Stimulated activated CD4-positive, alpha-beta T cell treated with anti-CD3 and anti-CD28 coated beads, Interleukin-2, amount 100 ng/mL, for 48 hours (primary cell): Measurements from ENCODE around the gene CAMSAP1.

Source experiments
- DNase-seq, 2 donors: peaks; one replicate each; pipeline ENCODE4 v3.0.0-alpha.2; 2020

Gene CAMSAP1

DNA sequence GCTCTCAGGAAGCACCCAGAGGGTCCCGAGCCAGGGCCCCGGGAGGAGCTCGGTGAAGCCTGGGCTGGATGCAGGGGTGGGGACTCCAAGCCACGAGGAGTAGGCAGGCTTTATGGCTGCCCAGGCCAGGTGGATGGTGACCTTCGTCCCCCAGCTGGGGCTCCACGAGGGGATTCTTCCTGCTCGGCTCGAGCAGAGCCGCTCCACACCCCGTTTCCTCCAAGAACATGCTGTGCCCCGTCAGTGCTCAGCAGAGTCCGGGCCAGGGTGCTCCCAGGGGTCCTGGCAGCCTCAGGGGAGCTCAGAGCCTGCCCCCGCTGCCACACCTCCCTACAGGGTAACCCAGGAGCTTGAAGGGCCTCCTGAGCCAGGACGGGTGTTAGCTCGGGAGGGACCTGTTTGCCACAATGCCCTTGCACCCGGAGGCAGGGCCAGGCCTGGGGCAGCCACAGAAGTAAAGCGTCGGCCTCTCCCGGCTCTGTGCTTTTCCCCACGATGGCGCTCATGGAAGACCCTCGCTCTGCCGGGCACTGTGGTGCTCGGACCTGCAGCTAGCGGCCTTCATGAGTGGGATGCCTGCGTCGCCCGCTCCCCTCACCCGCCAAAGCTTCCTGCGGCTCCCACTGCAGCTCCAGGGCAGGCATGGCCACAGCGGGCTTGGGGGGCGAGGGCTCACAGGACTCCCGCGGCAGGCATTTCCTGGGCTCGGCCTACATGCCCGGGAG, 118.6 kb downstream of the CAMSAP1 start:
- no peak for DNase-seq

DNA sequence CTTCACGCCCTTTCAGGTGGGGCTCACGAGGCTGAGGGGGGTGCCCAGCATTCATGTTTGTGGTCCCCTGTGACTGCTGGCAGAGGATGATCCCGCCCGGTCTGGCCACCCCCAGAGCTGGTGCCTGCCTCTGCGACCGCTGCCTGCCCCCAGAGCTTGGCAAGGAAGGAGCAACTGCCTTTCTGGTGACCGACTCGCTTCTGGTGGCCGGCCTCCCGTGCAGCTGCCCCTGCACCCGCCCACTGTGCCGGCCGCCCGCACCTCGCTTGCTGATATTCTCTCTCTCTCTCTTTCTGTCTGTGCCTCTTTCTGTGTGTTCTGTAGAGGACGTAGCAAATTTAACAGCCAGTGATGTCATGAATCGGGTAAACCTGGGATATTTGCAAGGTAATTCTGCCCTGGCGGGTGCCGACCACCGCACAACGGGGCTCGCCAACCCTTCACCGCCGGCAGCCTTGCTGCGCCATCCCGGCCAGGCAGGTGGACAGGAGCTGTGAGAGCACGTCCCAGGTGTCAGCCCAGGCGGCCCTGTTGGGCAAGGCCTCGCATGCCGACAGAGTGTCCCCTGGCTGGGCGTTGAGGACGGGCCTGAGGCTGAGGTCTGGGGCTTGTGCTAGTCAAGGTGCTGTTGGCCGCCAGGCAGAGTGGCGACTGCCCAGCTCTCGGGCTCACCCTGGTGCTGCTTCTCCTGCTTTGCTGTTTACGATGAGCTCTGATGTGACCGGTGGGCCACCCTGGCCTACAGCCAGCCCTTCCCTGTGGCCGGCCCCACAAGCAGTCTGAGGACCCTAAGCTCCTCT, 119.4 kb downstream of the CAMSAP1 start:
- DNase-seq: no peak

DNA sequence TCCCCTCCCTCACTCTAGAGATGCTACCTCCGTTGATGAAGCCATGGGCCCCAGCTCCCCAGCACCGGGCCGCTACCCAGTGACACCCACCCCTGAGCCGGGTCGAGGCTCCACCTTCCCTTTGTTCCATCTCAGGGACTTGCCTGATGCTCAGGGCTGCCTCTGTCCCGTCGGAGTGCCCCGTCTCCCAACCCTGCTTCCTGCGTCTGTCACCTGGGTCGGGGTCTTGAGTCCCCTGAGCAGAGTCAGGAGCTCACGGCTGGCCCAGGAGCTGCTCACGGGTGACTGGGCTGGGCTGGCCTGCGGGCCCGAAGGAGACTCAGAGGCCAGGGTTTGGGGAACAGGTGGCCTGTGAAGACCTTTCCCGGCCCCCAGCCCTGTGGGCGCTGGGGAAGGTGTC, 120.0 kb downstream of the CAMSAP1 start:
- no peak for DNase-seq

DNA sequence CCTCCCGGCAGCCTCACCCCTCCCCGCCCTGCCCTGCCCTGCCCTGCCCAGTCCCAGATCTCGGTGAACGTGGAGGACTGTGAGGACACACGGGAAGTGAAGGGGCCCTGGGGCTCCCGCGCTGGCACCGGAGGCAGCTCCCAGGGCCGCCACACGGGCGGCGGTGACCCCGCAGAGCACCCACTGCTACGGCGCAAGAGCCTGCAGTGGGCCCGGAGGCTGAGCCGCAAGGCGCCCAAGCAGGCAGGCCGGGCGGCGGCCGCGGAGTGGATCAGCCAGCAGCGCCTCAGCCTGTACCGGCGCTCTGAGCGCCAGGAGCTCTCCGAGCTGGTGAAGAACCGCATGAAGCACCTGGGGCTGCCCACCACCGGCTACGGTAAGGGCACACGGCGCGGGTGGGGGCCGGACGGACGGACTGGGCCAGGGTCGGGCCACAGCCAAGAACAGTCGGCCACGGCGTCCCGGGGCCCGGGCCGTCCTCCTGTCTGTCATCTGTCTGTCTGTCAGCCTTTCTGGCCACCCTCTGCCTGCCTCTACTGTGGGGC, 121.1 kb downstream of the CAMSAP1 start:
- no peak for DNase-seq

DNA sequence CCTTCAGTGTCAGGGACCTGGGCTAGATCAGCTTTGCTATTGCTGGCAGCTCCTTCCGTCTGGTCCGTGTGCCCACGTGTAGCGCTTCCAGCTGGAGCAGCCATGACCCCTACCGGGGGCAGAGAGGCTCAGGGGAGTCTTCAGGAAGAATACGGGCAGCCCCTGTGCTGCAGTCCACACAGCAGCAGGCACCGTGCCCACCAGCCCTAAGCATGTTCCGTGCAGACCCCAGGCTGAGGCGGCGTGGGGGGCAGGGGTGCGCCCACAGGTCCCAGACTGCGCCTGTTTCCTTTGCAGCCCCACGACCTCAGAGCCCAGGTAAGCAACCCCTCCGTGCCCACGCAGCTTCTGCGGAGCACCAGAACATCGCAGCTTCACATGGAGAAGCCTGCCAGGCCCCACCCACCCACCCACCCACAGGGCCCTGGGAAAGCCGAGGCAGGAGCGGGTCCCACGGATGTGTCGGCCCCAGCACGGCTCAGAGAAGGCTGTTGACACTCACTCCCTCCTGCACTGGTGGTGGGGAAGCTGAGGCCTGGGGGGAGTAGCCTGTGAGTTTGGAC, 122.3 kb downstream of the CAMSAP1 start:
- no peak for DNase-seq

DNA sequence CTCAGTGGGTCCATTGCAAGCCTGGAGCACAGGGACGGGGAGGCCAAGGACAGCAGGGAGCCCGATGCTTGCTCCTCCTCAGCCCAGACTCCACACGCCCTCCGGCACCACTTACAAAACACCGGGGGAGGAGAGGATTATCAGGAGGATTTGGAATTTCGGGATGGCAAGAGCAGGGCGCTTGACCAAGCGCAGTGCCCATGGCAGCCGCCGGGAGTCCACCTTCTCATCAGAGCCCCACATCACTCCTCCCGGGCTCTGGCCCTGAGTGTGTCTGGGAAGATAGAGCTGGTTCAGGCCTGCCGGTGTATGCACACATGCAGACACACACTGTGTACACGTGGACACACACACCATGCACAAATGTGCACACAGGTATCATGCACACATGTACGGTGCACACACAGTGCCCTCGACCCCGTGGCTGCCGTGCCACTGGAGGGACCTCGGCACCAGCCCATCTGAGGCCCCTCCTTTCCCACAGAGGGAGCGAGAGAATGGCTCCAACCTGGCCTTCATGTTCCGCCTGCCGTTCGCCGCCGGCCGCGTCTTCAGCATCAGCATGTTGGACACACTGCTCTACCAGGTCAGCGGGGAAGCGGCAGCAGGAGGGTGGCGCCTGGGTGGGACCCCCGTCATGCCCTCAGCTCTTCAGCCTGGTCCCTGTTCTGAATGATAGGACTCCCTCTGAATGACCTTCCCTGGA, 123.7 kb downstream of the CAMSAP1 start:
- DNase-seq: no peak

DNA sequence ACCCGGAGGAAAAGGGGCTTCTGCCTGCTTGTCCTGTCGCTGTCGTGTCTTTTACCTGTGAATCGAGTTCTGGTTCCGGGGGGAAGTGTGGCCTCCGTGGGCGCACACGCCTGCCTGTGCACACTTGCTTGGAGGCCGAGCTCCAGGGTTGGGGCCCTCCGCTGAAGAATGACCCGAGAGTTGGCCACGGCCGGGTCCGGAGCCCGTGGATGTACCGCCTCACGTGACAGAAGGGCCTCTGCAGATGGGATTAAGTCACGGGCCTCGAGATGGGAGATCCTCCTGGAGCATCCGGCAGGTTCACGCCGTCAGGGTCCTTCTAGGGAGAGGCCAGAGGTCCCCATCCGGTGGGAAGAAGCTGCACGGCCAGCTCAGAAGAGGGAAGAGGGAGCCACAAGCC, 124.4 kb downstream of the CAMSAP1 start:
- no peak for DNase-seq

DNA sequence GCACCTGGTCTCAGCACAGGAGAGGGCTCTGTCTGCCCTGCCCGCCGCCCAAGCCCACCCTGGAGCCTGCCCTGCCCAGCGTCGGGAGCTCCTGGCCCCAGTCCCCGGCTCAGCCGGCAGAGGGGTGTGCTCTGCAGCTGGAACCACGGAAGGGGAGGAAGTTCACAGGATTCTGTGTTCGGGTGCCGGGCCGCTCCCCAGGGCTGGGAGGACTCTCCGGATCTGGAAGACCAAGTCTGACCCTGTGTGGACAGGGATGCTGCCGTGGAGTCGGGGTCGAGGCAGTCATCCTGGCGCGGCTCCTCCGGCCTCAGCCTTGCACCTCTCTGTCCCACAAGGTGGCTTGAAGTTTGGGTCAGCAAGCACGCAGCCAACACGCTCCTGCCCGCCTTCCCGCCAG, 126.7 kb downstream of the CAMSAP1 start:
- no peak for DNase-seq

DNA sequence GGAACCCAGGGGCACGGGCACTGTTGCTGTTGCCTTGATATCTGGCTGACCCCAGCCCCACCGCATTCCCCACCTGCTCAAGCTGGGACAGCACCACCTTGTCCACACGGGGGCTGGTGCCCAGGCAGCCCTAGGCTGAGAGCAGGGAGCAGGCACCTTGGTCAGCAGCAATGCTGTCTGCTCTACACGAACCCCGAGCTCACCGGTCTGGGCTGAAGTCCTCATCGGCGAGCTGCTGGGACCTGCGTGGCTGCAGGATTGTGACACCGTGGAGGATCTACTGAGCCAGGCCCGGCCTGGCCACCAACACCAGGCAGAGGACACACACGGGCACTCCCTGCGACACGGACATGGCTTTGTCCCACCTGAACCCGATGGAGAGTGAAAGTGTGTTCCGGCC, 127.3 kb downstream of the CAMSAP1 start:
- DNase-seq: no peak

DNA sequence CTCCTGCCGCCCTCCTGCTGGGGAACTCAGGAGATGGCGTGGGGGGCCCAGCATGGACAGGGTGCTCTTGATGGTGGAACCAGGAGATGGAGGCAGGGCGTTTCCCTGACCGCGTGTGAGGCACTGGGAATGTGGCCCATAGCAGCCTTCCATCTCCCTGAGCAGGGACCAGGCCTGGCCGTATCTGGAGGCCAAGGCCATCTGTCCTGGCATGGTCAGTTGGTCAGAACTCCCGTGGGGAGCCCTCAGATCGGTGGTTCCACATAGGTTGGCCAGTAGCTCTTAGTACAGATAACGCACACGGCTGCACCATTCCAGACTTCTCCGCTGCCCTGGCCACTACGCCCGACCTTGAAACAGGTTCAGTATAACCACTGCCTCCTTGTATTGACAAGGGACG, 127.8 kb downstream of the CAMSAP1 start:
- no peak for DNase-seq

DNA sequence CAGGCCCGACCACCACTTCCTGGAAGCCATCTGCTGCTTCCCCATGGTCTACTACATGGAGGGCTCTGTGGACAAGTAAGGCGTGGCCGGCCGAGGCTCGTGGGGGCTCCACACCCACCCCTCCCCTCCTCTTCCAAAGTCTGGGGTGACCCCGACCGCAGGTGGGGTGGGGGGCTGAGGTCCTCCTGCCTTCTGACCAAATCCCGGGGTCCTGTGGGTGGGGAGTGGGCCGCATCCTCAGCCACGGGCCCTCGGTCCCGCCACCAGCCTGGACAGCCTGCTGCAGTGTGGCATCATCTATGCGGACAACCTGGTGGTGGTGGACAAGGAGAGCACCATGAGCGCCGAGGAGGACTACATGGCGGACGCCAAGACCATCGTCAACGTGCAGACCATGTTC, 128.9 kb downstream of the CAMSAP1 start:
- no peak for DNase-seq

DNA sequence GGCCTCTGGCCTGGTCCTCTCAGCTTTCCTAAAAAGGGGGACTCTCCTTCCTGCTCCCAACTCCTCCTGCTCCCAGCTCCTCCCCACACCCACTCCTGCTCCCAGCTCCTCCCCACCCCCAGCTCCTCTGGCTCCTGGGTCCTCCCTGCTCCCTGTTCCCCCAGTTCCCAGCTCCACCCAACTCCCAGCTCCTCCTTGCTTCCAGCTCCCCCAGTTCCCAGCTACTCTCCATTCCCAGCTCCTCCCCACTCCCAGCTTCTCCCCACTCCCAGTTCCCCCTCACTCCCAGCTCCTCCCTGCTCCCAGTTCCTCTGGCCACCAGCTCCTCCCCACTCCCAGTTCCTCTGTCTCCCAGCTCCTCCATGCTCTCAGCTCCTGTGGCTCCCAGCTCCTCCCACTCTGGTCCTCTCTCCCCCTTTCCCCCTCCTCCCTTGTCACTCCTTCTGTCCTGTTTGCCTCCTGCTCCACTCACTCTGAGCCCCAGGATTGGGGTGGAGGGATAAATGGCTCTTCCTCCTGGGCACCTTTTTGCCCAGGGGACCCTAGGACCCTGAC, 129.6 kb downstream of the CAMSAP1 start:
- no peak for DNase-seq

DNA sequence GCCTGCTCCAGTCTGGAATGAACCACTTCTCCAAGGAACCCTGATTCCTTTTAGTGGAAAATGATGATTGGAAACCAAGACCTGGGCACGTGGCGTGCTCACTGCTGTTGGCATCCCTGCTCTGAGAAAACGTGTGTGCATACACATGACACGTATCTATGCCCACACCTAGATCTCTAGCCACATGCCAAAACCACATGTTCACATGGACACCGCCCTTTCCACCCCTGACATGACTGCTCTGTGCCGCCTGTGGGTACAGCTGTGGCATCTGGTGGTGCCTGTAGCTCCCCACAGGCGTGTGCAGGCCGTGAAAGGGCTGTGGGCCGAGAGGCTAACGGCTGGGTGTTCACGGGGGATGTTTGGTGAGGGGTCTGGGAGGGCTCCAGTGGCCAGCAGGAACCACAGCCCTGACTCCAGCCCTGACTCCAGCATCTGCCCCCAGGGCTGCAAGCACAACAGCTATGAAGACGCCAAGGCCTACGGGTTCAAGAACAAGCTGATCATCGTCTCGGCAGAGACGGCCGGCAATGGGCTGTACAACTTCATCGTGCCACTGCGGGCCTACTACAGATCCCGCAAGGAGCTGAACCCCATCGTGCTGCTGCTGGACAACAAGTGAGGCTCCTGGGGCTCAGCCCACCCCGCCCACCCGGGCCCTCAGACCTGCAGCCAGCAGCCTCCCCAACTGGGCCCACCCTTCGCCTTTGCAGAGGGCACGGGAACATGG, 130.3 kb downstream of the CAMSAP1 start:
- DNase-seq: no peak

DNA sequence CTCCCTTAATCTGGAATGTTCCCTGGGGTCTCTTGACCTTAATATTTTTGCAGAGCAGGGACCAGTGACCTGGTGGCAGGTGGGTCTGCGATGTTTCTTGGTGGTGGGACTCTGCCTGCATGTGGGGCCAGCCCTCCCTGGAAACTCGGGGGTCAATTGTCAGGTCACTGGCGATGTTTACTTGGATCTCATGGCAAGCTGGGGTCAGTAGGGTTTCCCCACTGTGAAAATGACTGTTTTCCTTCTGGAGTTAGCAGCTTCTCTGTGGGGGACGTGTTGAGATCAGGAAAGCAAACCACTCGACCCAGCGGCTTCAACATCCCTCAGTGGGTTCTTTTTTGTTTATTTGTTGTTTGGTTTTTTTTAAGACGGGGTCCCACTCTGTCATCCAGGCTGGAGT, 131.4 kb downstream of the CAMSAP1 start:
- DNase-seq: no peak

DNA sequence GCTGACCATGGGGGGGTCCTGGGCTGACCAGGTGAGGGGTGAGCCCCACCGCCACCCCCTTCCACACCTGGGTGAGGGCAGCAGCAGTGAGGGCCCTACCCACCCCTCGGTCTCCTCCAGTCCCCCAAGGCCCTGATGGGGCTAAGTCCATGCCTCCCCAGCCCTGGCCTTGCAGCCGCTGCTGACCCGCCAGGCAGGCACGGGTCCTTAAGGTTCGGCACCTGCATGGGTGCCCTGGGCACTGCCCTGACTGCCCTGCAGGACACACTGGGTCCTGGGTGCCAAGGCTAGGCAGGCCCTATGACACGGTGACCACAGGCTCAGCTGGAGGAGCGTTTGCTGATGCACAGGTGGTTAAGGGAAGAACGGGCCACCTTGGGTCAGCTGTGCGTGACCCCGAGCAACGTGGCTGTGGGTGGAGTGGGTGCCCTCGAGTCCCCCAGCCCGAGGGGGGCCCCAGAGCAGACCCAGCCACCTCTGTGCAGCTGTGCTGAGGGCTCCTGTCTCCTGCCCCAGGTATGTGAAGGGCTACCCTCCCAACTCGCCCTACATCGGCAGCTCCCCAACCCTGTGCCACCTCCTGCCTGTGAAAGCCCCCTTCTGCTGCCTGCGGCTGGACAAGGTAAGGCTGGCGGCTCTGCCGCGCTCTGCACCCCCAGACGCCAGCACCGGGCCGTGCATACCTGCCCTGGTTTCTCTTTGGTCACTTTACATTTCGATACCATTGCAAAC, 132.4 kb downstream of the CAMSAP1 start:
- no peak for DNase-seq

DNA sequence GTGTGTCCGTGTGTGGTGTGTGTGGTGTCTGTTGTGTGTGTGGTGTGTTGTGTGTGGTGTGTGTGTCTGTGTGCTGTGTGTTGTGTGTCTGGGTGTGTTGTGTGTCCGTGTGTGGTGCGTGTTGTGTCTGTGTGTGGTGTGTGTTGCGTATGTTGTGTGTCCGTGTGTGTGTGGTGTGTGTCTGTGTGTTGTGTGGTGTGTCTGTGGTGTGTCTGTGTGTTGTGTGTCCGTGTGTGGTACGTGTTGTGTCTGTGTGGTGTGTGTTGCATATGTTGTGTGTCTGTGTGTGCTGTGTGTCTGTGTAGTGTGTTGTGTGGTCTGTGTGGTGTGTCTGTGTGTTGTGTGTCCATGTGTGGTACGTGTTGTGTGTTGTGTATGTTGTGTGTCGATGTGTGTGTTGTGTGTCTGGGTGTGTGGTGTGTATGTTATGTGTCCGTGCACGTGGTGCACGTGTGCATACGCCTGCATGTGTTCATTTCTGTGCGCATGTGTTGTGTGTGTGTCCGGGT, 133.1 kb downstream of the CAMSAP1 start:
- DNase-seq: no peak

DNA sequence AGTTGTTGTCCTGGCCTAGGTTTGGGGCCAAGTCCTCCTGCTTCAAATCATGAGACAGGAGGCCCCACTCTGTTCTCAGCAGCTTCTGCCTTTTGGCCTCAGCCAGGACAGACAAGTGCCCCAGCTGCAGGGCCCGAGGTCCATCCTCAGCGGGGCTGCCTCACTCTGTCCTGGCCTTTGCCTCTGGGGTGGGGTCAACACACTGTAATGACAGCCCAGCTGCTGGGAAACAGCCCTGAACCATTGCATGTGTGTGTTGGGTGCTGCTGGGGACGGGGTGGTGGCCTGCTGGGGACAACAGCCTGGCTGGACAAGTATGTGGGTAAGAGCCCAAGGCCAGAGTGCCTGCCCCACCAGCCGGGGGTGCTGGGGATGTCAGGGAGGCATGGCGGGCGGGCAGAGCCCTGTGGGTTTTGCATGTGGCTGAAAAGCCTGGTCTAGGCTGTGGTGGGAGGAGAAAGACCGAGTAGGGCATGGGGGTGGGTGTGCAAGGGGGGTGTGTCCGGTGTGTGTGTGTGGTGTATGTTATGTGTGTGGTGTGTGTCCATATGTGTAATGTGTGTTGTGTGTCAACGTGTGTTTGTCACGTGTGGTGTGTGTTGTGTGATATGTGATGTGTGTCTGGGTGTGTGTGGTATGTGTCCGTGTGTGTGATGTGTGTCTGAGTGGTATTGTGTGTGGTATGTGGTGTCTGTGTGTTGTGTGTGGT, 133.7 kb downstream of the CAMSAP1 start:
- DNase-seq: no peak

DNA sequence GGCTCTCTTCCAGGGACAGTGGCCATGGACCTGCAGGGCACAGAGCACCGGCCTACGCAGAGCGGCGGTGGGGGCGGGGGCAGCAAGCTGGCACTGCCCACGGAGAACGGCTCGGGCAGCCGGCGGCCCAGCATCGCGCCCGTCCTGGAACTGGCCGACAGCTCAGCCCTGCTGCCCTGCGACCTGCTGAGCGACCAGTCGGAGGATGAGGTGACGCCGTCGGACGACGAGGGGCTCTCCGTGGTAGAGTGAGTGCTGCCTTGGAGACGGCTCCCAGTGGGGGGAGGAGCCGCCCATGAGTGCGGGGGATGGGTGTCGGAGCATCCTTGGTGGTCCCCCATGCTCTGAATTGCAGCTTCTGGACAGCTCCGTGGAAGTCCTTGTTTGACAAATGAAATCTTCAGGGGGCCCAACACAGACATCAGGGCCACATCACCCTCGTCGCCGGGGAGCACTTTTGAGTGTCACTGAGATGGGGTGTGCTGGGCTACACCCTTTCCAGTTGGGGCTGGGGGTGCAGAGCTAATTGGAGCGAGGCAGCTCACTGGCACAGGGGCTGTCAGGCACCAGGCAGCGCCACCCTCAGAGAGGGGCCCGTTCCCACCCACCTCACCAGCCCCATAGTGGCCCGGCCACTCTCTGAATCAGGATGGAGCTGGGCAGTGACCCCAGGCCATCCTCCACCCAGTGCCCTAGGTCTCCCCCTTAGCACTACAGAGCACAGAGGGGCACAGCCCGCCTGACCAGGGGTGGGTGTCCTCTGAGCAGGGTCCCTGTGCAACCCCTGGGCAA, 134.4 kb downstream of the CAMSAP1 start:
- no peak for DNase-seq

DNA sequence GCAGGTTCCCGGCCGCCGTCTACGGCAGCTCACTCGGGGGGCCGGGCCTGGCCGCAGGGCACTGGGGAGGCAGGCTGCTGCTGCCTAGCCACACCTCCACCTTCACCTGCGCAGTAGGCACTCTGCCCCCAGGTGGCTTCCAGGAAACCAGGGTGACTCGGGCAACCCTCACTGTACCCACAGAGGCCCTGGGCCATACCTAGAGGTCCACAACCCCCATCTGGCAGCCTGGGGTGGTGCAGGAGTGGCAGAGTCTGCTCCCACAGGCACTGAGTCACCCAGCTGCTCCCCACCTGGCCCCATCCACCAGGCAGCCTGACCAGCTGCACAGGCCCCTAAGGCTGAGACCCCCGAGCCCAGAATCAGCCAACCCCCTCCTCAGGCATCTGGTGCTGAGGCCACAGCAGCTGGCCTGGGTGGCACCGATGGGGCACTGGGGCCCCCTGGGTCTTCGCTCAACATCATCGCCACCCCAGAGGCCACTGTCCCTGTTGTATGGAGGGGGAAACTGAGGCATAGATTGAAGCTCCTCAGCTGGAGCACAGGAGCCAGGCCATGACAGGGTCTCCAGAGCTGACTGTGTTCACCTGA, 135.2 kb downstream of the CAMSAP1 start:
- no peak for DNase-seq
